NCI-H774 (cell line): ENCODE results near the gene MYO7B.
"Not testable (repeated sequence)": the region's sequence is repeated elsewhere in the genome, so short reads cannot be mapped to it uniquely, and the experiment has no call there.

Experiments used
- DNase-seq: peaks from one replicate; lab custom pipeline; 2025; lab: John Stamatoyannopoulos, UW

The MYO7B gene

DNA sequence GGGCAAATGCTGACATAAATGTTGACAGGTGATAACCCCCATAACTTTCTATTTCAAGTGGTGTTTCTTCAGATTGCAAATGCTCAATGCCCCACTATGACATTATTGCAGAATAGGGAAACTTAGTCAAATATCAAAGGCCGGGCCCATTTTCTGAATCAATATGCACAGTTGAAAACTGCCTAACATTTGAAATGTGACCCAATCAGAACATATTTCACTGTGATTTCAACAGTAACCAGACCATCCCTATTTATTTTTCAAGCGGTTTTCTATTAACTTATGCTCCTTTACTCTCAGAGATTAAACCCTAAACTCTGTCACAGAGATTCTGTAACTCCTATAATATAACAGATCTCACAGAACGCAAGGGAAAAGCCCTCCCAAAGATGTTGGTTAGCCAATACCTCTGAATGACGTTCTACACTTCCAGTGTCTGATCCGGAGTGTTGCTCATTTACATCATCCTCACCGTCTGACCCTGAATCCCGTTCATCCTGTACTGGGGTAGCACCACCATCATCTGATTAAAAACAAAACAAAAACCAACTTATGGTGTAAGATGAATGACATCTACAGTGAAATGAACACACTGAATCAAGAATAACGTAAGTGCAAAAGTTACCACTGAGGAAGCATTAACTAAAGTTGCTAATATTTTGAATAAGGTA, 12.1 kb upstream of the MYO7B start:
- no peak for DNase-seq

DNA sequence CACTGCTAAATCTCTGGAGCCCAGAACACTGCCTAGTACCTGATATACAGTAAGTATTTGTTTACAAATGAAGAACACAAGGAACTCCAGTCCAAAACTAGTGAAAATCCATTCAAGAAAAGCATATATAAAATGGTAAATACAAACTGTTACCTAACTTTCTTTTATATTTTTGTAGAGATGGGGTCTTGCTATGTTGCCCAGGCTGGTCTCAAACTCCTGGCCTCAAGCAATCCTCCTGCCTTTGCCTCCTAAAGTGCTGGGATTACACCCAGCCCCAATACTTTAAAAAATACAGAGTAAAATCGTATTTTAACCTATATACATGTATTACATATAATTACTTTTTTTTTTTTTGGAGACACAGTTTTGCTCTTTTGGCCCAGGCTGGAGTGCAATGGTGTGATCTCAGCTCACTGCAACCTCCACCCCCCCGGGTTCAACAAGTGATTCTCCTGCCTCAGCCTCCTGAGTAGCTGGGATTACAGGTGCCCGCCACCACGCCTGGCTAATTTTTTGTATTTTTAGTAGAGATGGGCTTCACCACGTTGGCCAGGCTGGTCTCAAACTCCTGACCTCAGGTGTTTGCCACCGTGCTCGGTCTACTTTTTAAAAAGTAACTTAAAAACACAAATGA, 11.2 kb upstream of the MYO7B start:
- not testable (repeated sequence) for DNase-seq

DNA sequence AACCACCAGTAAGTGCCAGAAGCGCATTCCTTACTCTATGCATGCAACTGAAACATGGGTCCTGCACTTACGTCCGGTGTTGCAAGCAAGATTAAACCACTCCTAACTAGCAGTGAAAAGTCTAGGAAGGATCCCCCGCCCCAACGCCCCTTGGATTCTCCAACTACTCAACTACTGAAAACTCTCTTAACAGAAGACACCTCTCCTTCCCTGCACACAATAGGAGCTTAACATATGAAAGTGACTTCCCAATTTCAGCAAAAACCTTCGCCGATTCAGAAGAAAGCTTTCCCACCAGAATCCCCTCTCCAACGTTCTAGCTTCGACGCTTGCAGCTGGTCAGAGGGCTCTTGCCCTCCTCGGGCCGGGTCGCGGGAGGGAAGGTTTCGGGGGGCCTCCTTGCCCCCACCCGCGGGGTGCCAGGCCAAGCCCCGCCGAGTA, 9.8 kb upstream of the MYO7B start:
- DNase-seq, result peak; percentile 3

DNA sequence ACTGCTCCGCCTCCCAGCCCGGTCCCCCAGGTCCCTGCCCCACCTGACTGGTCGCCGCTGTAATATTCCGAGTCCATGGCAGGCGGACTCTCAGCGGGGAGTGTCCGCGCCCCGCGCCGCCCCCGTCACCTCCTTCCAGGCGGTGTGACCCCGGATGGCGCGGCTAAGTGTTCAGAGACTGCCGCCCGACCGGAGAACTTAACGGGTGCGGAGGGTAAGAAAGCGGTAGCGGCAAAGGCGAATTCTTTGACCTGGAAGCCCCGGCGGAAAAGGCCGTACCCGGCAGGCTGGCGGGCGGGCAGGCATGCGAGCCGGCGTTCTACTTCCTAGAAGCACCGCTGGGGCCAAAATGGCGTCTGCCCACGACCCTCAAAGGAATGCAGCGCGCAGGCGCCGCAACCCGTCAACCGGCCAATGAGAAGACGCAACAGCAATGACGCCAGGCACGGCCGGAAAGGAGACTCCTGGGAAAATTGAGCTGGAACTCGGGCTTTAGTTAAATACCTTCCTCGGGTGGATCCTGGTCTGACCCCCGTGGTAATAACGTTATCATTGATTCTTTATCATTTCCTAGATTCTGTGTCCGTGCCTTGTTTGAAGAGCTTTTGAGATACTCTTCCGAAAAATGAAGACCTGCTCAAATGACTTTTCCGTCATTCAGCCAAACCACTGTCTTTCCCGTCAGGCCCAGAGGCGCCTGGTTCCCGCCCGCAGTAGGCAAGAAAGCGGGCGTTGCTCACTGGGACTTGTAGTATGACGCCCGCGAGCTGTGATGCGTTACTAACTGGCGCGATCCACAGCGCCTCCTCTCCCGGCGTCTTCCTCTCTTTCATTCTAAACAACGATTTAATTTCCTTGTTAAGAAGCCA, 9.1 kb upstream of the MYO7B start, which contains the start of gene IWS1:
Gene IWS1, minus strand, starts transcription at position 358 of the 869 bp plus-strand sequence. Its CDS starts 281 bp downstream, at position 77.
- peak; percentile 94 for DNase-seq

DNA sequence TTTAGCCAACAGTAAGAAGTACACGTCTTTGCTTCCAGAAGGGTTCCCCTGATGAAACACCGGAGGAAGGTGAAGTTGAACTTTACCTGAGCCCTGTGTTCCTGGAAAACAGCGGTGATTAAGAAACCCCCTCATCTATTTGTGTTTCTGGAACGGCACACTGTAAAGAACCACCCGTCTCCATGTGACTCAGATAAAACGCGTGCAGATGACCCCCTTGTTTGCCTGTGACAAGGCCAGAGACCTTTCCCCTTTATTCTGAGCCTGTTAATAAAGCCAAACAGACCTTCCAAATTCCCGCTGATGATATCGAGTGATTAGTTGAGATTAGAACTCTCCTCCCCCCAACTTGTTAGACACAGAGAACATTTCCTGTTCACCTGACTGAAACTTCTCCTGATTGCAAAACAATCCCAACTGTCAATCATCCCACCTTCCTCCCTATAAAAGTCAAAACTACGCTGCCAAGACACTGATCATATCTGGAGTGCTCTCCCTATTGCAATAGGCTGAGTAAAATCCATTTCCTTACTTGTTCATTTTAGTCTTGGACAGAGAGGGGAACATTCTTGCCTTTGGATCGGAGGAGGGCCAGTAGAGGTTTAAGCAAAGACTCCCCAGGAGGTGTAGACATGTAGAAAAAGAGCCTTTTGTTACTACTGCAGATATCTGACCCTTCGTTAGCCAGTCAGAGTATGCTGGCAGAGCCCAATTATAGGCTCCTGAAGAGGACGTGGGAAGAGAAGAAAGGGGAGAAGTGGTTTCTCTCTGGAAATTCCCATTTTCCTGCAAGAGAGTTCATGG, 8.3 kb upstream of the MYO7B start:
- DNase-seq, result no peak

DNA sequence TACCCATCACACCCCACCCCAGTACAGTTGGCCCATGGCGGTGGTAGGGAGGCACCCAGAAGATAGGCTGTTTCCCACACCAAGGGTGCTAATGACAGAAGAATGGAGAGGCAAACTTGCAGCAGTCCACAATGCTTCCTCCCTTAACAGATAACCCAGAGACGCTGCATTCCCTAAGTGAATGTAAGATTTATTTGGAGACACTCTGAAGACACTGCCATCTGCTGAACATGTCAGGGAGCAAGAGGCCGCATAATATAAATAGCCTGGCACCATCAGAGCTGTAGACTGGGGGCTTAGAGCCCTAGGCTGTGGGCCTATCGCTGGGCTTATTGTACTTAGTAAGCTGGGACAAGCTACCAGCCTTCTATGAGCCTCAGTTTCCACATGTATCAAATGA, 7.0 kb upstream of the MYO7B start:
- DNase-seq, result no peak

DNA sequence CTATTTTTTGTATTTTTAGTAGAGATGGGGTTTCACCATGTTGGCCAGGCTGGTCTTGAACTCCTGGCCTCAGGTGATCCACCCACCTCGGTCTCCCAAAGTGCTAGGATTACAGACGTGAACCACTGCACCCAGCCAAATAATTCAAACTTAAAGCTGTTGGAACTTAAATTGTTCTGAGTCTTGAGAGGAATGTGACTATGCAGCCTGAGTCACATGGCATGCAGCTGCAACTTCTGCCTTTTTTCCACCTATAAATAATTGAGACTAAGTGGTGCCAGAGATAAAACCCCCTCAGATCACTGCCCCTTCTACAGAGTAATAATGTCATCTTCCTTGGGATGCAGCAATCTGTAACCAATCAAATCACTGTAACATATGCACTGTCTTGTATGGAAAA, 6.1 kb upstream of the MYO7B start:
- not testable (repeated sequence) for DNase-seq

DNA sequence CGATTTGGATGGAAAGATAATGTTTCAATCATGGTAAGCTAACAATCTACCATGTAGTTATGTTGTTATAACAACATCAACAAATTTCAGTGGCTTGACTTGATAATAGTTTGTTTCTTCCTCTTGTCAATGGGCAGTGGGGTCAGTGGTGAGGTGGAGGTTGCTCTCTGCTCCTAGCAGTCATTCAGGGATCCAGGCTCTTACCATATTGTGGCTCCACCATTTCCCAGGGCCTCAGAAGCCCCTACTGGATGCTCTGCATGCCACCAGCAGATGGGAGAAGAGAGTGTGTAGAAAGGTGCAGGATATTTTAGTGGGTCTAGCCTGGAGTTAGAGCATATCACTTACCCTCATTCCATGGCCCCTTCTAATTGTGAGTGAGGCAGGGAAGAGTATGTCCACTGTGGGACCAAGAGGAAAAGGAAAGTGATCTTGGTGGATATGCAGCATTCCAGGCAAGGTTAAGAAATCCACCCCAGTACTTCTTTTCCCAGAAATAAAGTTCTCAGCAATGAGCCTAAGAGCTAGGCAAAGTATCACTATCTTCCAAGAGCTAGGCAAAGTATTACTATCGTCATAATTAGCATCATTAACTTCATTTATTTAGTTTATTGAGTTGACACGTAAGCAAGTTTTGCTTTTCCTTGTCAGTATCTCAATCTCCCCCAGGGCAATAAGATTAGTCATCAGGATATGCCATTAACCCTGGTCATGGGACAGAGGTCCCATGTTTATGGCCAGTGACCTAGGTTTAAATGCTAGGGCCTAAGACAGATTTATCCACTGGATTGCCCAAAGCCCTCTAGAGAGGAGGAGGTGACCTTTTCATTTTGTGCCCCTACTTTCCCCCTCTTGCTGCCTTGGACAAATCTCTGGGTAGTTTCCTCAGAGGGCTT, 5.0 kb upstream of the MYO7B start:
- no peak for DNase-seq

DNA sequence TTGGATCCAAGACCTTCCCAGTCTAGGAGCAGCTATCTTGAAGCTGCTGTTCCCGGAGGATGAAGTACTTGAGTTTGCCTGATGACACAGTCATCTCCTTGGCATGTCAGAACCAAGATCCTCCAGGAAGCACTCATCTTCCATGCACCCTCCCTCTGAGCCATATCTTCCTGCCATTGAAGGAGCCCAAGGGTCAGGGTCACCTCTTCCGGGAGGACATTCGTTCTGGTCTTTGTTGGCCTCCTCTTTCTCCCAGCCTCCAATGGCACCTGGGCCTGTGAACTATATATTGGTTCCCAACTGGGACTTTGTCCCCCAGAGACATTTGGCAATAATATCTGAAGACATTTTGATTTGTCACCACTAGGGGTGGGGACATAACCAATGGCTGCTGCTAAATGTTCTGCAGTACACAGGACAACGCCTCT, 4.2 kb upstream of the MYO7B start:
- no peak for DNase-seq

DNA sequence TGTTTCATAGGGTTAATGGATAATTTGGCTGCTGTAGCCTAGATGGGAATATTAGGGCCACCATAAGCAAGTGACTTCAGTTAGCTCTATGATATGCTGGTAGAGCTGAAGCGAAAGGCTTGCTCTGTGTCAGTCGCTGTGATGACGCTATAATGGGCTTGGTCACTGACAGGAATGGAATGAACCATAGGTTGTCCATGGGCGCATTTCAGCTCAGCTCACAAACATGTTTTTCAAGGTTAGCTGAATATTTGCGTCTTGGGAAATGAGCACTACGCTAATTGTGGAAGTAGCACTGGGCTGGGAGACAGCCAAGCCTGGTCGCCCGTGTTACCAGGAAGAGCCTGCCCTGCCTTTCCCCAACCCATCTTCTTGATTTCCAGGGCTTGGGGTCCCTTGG, 3.2 kb upstream of the MYO7B start:
- no peak for DNase-seq

DNA sequence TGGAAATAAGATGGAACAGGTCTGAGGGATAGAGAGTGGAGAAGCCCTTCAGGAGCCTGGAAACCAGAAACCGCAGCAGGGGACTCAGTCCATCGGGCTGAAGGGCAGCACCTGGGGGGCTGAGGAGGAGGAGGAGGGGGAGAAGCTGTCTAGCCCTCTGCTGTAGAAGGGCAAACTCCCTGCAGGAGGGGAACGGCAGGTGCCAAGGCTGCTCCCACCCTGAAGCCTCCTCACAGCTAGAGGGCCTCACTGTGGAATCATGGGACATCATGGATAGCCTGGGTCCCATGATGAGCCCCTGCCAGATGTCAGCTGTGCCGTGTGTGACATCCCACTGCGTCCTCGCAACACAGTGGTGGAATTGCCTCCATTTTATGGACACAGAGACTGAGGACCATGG, 435 bp downstream of the MYO7B start:
- no peak for DNase-seq

DNA sequence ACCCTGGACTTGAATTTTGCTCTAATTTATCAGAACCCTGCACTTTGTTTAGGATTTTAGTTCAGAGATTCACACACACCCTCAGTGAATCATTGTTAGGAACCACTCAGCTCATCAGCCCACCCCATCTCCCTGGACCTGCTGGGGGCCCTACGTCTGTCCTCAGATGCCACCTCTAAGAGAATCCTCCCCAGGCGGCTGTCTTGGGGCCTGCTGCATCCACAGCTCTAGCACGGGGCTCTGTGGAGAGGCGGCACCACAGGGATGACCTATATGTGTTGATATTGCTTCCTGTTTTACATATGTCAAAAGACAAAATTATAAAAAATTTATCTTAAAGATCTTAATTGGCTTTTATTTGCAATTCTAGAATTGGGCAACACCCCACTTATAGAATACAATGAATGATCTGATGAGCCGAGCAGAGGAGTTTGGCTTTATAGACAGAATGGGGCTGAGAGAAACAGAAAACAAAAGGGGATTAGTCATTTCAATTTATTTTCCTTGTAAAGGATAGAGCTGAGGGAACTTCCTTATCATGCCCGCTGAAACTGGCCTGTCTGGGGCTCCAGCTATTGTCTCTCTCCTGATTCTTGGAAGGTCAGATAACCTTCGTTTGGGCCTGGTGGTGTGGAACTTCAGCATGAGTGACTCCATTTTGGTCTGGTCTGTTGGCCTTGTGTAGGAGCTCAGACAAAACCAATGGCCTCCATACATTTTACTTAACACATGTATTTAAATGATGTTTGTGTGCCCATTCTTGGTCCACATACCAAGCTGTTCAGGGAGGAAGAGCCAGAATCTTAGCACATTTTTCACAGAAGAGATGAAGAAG, 1.4 kb downstream of the MYO7B start:
- DNase-seq, result no peak

DNA sequence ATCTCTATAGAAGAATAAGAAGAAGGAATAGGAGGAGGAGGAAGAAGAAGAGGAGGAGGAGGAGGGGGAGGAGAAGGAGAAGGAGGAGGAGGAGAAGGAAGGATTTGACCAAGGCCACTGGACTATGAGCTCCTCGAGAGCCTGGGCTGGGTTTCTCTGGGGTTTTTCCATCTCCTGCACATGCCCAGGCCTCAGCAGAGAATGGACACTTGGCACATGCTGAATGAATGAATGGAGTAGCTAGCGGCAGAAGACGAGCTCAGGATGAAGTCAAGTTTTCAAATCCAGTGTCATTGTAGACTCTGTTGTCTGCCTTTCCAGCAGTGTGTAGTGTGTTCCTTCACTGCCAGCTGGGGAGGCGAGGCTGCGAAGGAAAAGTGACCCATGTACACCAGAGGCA, 2.2 kb downstream of the MYO7B start:
- DNase-seq, result no peak

DNA sequence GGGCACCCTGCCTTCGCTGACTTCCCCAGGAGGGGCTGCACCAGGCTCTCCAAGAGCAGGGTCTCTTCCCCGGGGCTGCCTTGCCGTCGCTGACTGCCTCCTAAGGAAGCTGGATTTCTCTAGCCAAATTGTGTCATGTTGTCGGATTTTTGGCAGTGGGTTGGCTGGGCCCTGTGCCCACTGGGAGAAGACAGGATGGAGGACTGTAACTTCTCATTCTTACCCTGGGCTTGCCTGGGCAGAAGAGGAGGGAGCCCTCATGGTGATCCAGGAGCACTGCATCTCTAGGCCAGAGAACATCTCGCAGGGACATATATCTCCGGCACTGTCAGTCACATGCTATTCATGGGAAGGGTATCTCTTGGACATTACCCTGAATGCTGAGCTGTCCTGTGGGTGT, 6.3 kb downstream of the MYO7B start:
- no peak for DNase-seq

DNA sequence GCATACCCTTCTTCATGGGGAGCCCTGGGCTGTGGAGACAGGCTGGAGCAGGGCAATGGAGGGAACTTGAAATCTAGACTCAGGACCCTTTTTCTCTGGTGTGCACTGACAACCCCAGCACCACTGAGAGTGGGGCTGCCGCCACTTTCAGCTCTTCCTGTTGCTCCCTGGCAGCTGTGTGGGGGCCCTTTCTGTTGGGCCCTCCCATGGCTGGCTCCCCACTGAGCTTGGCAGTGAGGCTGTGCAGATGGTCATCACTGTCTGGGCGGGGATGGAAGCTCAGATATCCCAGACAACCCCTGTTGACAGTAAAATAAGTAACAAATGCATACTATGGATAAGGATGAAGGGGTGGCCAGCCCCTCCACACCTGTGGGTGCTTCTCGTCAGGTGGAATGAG, 6.7 kb downstream of the MYO7B start:
- DNase-seq, result no peak

DNA sequence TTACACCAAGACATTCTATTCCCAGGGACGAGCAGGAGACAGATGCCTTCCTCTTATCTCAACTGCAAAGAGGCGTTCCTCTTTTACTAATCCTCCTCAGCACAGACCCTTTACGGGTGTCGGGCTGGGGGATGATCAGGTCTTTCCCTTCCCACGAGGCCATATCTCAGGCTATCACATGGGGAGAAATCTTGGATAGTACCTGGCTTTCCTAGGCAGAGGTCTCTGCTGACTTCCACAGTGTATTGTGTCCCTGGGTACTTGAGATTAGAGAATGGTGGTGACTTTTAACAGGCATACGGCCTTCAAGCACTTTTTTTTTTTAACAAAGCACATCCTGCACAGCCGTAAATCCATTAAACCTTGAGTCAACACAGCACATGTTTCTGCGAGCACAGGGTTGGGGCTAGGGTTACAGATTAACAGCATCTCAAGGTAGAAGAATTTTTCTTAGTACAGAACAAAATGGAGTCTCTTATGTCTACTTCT, 7.6 kb downstream of the MYO7B start:
- not testable (repeated sequence) for DNase-seq

DNA sequence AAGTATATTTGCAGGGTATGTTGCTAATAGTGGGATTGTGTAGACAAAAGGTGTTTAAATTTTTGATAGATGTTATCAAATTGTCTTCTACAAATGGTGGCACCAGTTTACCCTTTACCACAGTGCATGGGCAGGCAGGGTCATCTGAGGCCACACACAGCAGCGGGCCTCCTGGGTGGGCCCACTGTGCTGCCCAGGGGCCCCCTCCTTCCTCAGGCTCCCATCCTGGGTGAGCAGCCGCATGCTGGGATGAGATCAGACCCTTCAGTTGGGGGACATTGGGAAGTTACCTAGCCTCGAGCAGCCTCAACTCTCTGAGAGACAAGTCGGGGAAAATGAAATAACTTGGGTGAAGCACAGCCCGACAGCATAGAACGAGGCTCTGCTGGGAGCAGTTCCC, 9.7 kb downstream of the MYO7B start:
- no peak for DNase-seq

DNA sequence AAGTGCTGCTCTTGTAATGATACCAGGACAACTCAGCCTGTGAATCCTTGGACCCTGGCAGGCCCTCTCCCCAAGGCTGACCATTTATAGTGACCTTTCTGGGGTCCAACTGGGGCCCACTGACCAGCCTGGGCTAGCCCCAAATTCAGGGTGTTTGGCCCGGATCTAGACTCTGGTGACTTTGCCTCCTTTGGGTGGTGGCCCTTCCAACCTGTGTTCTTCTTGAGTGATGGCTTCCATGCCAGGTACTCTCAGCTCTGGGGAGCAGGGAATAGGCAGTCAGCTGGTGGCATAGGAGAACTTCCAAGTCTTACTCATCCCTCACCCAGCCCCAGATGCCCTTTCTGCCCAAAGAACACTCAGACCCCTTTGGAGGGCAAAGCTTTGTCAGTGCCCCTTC, 10.3 kb downstream of the MYO7B start:
- DNase-seq, result no peak

DNA sequence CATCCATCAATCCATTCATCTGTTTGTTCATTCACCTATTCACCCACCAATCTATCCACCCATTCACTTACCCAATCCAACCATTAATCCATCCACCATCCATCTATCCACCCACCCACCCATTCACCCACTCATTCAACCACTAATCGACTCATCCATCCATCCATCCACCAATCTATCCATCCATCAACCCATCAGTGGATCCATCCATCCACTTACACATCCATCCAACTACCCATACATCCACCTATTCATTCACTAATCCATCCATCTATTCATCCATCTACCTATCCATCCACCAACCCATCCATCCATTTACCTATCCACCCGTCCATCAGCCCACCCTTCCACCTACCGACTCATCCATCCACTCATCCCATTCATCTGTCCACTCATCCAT, 11.3 kb downstream of the MYO7B start:
- DNase-seq, result no peak
